Stimulated activated CD8-positive, alpha-beta memory T cell treated with anti-CD3 and anti-CD28 coated beads, Interleukin-7, amount 100 ng/mL, for 1 hour (primary cell): ENCODE measurements around the gene SPEM2.

Source experiments
- DNase-seq, 2 donors: peaks; one replicate each; pipeline ENCODE4 v3.0.0-alpha.2; 2020; ENCODE audit warnings: low read depth in 2 of 2

Gene SPEM2

GRCh38 chr17:7403977-7404736 lies 21.3 kb upstream of the SPEM2 start, which contains the start of gene TMEM256:
TMEM256 (minus strand) TSS chr17:7404097; CDS start chr17:7404084, 13 bp downstream.
- DNase-seq = peak; percentile 87 to 88

GRCh38 chr17:7404737-7405349 lies 20.6 kb upstream of the SPEM2 start:
- DNase-seq = no peak

GRCh38 chr17:7405350-7406234 lies 19.8 kb upstream of the SPEM2 start:
- DNase-seq = no peak

GRCh38 chr17:7406235-7406825 lies 19.1 kb upstream of the SPEM2 start:
- DNase-seq = no peak

- no peak for DNase-seq
These were observed 18.3 kb upstream of the SPEM2 start for GRCh38 chr17:7407082-7407481.

- DNase-seq = no peak
These were observed 17.7 kb upstream of the SPEM2 start, which contains the start of gene NLGN2 for GRCh38 chr17:7407485-7408251. NLGN2 (plus strand) TSS chr17:7407845; CDS start chr17:7408256, 411 bp downstream.

GRCh38 chr17:7408252-7408727 lies 17.1 kb upstream of the SPEM2 start:
- DNase-seq = no peak

- no peak for DNase-seq
These were observed 16.6 kb upstream of the SPEM2 start for GRCh38 chr17:7408863-7409262.

GRCh38 chr17:7409716-7410115 lies 15.7 kb upstream of the SPEM2 start:
- no peak for DNase-seq

- no peak for DNase-seq
These were observed 14.6 kb upstream of the SPEM2 start for GRCh38 chr17:7410634-7411426.

- no peak for DNase-seq
These were observed 14.0 kb upstream of the SPEM2 start for GRCh38 chr17:7411427-7411750.

GRCh38 chr17:7413346-7413985 lies 11.9 kb upstream of the SPEM2 start:
- no peak for DNase-seq

- no peak for DNase-seq
These were observed 10.6 kb upstream of the SPEM2 start for GRCh38 chr17:7414837-7415236.

GRCh38 chr17:7415784-7416183 lies 9.6 kb upstream of the SPEM2 start:
- no peak for DNase-seq

- DNase-seq = no peak
These were observed 9.1 kb upstream of the SPEM2 start for GRCh38 chr17:7416323-7416722.

- no peak for DNase-seq
These were observed 8.3 kb upstream of the SPEM2 start for GRCh38 chr17:7417056-7417655.

- DNase-seq = no peak
These were observed 6.8 kb upstream of the SPEM2 start for GRCh38 chr17:7418472-7419152.

GRCh38 chr17:7419819-7420610 lies 5.4 kb upstream of the SPEM2 start, which contains the start of gene SPEM1:
SPEM1 (plus strand) TSS chr17:7420324; CDS start chr17:7420385, 61 bp downstream.
- no peak for DNase-seq
